Measurements from ENCODE around the gene C7orf57.

- TF ChIP-seq CTCF (IDR thresholded peaks at IDR 0.05) (no peak), EZH2phosphoT487 (IDR thresholded peaks at IDR 0.05) (no peak)
Observed at GRCh38 chr7:48004032-48004431, 31.3 kb upstream of the C7orf57 start.
